AG10803 (cell line): Measurements from ENCODE around the gene LRP1B.

Experiments used
- DNase-seq: peaks from one replicate; pipeline ENCODE4 v3.0.0; 2010; ENCODE audit warnings: low read depth
- H3K4me3 ChIP-seq: 2 replicates; pipeline ENCODE4 v1.5.1; 2011; ENCODE audit warnings: mild to moderate bottlenecking, low read length, control low read depth
- CTCF ChIP-seq: conservative IDR thresholded peaks from 2 replicates; pipeline ENCODE4 v1.5.1; 2011; ENCODE audit warnings: mild to moderate bottlenecking, low read length, control low read depth, inconsistent platforms

LRP1B gene

GRCh38 chr2:140761807-140762206 lies 1369.0 kb downstream of the LRP1B start:
- no peak for DNase-seq
- no peak overlapping the region for H3K4me3 ChIP-seq
- no peak for TF ChIP-seq CTCF

- TF ChIP-seq CTCF, result no peak
- no peak overlapping the region for H3K4me3 ChIP-seq
- no peak for DNase-seq
Observed at GRCh38 chr2:140759426-140760156, 1371.2 kb downstream of the LRP1B start.

GRCh38 chr2:140747665-140748064 lies 1383.2 kb downstream of the LRP1B start:
- no peak for TF ChIP-seq CTCF
- H3K4me3 ChIP-seq, result no peak overlapping the region
- no peak for DNase-seq

GRCh38 chr2:140747090-140747489 lies 1383.7 kb downstream of the LRP1B start:
- DNase-seq, result no peak
- no peak overlapping the region for H3K4me3 ChIP-seq
- no peak for TF ChIP-seq CTCF

- H3K4me3 ChIP-seq, result no peak overlapping the region
- DNase-seq, result no peak
- TF ChIP-seq CTCF, result no peak
Observed at GRCh38 chr2:140744379-140744778, 1386.4 kb downstream of the LRP1B start.

GRCh38 chr2:140737006-140737405 lies 1393.8 kb downstream of the LRP1B start:
- TF ChIP-seq CTCF, result no peak
- DNase-seq, result no peak
- H3K4me3 ChIP-seq, result no peak overlapping the region

GRCh38 chr2:140734992-140735391 lies 1395.8 kb downstream of the LRP1B start:
- DNase-seq, result no peak
- no peak overlapping the region for H3K4me3 ChIP-seq
- no peak for TF ChIP-seq CTCF
